ENCODE measurements around the gene HEATR5A. TPM values are rescaled to one million over a fixed set of nuclear protein-coding genes. Genes with fewer than 3 reads are reported as not detected.
A peak's percentile ranks its signal among the peaks of the same experiment; 100 is the strongest.

Gene HEATR5A
- total and polyA plus RNA-seq, 2 of the 13 experiments (the other 11 are each of a cell fraction or from before 2014, with no cell fraction given) = 36.4 to 105 TPM

DNA sequence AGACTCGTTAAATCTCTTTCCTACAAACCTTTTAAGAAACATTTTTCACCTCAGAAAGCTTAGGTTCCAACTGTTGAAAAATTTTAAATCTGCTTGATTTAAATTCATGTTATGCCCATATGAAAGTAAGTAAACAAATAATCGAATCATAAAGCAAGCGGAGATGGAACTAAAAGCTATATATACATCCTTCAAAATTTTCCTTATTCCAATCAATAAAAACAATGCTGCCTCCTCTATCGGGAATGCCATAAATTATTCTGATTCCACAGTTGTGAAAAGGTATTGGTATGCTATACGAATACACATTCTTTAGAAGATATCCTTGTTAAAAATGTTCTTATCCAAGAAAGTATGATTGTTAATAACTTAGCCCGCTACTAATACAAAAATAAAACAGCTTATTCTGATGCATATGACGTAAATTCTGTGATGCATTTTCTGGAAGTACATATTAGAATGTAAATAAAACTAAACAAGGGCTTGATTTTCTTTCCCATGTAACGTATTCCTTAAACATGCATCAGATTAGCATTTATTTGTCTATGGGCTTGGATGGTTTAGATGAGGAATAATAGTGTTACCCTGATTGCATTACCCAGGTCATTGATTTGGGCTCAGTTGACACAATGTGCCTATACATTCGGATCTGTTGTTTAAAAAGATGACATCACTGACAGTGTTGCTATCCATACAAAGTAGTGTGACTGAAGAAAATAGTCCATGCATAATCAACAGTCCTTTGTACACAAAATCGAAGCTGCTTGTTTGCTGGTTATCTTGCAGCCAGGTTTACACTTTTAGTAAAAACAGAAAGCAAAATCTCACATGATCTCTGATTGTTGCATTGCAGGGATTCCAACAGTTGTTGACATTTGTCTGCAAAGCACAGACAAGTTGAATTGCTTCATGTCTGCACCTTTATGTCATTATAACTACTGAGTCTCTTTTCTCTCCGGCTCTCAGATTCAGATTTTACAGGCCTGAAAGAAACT lies 37.6 kb upstream of the HEATR5A start (continued):
- TF ChIP-seq, protein P1, sequence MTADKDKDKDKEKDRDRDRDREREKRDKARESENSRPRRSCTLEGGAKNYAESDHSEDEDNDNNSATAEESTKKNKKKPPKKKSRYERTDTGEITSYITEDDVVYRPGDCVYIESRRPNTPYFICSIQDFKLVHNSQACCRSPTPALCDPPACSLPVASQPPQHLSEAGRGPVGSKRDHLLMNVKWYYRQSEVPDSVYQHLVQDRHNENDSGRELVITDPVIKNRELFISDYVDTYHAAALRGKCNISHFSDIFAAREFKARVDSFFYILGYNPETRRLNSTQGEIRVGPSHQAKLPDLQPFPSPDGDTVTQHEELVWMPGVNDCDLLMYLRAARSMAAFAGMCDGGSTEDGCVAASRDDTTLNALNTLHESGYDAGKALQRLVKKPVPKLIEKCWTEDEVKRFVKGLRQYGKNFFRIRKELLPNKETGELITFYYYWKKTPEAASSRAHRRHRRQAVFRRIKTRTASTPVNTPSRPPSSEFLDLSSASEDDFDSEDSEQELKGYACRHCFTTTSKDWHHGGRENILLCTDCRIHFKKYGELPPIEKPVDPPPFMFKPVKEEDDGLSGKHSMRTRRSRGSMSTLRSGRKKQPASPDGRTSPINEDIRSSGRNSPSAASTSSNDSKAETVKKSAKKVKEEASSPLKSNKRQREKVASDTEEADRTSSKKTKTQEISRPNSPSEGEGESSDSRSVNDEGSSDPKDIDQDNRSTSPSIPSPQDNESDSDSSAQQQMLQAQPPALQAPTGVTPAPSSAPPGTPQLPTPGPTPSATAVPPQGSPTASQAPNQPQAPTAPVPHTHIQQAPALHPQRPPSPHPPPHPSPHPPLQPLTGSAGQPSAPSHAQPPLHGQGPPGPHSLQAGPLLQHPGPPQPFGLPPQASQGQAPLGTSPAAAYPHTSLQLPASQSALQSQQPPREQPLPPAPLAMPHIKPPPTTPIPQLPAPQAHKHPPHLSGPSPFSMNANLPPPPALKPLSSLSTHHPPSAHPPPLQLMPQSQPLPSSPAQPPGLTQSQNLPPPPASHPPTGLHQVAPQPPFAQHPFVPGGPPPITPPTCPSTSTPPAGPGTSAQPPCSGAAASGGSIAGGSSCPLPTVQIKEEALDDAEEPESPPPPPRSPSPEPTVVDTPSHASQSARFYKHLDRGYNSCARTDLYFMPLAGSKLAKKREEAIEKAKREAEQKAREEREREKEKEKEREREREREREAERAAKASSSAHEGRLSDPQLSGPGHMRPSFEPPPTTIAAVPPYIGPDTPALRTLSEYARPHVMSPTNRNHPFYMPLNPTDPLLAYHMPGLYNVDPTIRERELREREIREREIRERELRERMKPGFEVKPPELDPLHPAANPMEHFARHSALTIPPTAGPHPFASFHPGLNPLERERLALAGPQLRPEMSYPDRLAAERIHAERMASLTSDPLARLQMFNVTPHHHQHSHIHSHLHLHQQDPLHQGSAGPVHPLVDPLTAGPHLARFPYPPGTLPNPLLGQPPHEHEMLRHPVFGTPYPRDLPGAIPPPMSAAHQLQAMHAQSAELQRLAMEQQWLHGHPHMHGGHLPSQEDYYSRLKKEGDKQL (CRISPR knock-in tag; IDR thresholded peaks at IDR 0.05; ENCODE audit: low read depth) = 0 out of 2 replicates have a peak, but pooled peaks have one; percentile 12
- TF ChIP-seq LCORL (IDR thresholded peaks at IDR 0.05) (peak; percentile 55; the same call in 1 of the 2 replicates), LCORL (CRISPR knock-in tag; IDR thresholded peaks at IDR 0.05) (peak; percentile 69), ZNF788 (CRISPR knock-in tag; IDR thresholded peaks at IDR 0.05; ENCODE audit: borderline replicate concordance) (no peak), SOX6 (IDR thresholded peaks at IDR 0.05) (no peak), SOX6 (CRISPR knock-in tag; IDR thresholded peaks at IDR 0.05) (peak; percentile 95), ZNF281 (CRISPR knock-in tag; IDR thresholded peaks at IDR 0.05; ENCODE audit: borderline replicate concordance) (0 out of 2 replicates have a peak, but pooled peaks have one; percentile 9), ZBTB8A (CRISPR knock-in tag; IDR thresholded peaks at IDR 0.05; ENCODE audit: borderline replicate concordance, low read depth) (0 out of 2 replicates have a peak, but pooled peaks have one; percentile 8), RARG (CRISPR knock-in tag; IDR thresholded peaks at IDR 0.05; ENCODE audit: low read depth) (no peak), KMT2B (CRISPR knock-in tag; IDR thresholded peaks at IDR 0.05) (peak; percentile 58; the same call in 1 of the 2 replicates), TBP (CRISPR knock-in tag; IDR thresholded peaks at IDR 0.05) (0 out of 2 replicates have a peak, but pooled peaks have one; percentile 42), NFE2L2 (IDR thresholded peaks at IDR 0.05; ENCODE audit: low read length) (no peak; the same call in 1 of the 2 replicates), KDM6A (CRISPR knock-in tag; IDR thresholded peaks at IDR 0.05; ENCODE audit: low read depth) (peak; percentile 65; the same call in 1 of the 2 replicates), IRX3 (CRISPR knock-in tag; IDR thresholded peaks at IDR 0.05; ENCODE audit: borderline replicate concordance, low read depth) (peak; percentile 64; the same call in 1 of the 2 replicates), KAT8 (CRISPR knock-in tag; IDR thresholded peaks at IDR 0.05) (peak; percentile 49; the same call in 1 of the 2 replicates), NCOR1 (IDR thresholded peaks at IDR 0.05; ENCODE audit: borderline replicate concordance, low read length) (peak; percentile 75; the same call in 1 of the 2 replicates), ELF3 (CRISPR knock-in tag; IDR thresholded peaks at IDR 0.05) (peak; percentile 66), ZNF224 (CRISPR knock-in tag; IDR thresholded peaks at IDR 0.05) (no peak), FIP1L1 (IDR thresholded peaks at IDR 0.05; ENCODE audit: borderline replicate concordance, insufficient read depth, low read depth, low read length) (no peak)
- TF ChIP-seq, protein P2, sequence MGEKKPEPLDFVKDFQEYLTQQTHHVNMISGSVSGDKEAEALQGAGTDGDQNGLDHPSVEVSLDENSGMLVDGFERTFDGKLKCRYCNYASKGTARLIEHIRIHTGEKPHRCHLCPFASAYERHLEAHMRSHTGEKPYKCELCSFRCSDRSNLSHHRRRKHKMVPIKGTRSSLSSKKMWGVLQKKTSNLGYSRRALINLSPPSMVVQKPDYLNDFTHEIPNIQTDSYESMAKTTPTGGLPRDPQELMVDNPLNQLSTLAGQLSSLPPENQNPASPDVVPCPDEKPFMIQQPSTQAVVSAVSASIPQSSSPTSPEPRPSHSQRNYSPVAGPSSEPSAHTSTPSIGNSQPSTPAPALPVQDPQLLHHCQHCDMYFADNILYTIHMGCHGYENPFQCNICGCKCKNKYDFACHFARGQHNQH (CRISPR knock-in tag; IDR thresholded peaks at IDR 0.05) = no peak
